SK-N-SH (cell line): ENCODE results near the gene ASIC4.

Source experiments
- CHD2 ChIP-seq: fragments of 150-350 bp; IDR thresholded peaks from 2 replicates; pipeline ENCODE4 v1.6.1; 2018; ENCODE audit warnings: low read length; ENCODE audit not compliant: partially characterized antibody
- CTCF ChIP-seq: fragments of 200-600 bp; sonication (generic); IDR thresholded peaks from 2 replicates; pipeline ENCODE4 v1.6.1; 2017; ENCODE audit warnings: antibody characterized with exemption, mild to moderate bottlenecking, moderate library complexity
- FOXM1 ChIP-seq: IDR thresholded peaks from 2 replicates; pipeline ENCODE4 v1.4.0; 2012; ENCODE audit warnings: low read depth, mild to moderate bottlenecking
- GATA2 ChIP-seq: sonication (generic); formaldehyde crosslinking; IDR thresholded peaks from 2 replicates; pipeline ENCODE4 v1.5.0; 2020; ENCODE audit warnings: mild to moderate bottlenecking, missing genetic modification reagents
- MAX ChIP-seq: IDR thresholded peaks from 2 replicates; pipeline ENCODE4 v1.4.0; 2012; ENCODE audit warnings: low read depth
- YY1 ChIP-seq: IDR thresholded peaks from 2 replicates; pipeline ENCODE4 v1.4.0; 2012; ENCODE audit warnings: low read depth, mild to moderate bottlenecking

GRCh38 chr2:219473511-219473910 lies 40.8 kb upstream of the ASIC4 start:
- TF ChIP-seq GATA2 (CRISPR knock-in tag) (no peak), YY1 (no peak), CTCF (no peak), MAX (no peak), FOXM1 (no peak), CHD2 (no peak)
